ENCODE results near the gene SMIM43. TPM values are rescaled to one million over a fixed set of nuclear protein-coding genes. Genes with fewer than 3 reads are reported as not detected.

Gene SMIM43
- polyA plus RNA-seq, 1 of the 3 experiments (the other 2 are of a cell fraction), result 37.2 TPM

DNA sequence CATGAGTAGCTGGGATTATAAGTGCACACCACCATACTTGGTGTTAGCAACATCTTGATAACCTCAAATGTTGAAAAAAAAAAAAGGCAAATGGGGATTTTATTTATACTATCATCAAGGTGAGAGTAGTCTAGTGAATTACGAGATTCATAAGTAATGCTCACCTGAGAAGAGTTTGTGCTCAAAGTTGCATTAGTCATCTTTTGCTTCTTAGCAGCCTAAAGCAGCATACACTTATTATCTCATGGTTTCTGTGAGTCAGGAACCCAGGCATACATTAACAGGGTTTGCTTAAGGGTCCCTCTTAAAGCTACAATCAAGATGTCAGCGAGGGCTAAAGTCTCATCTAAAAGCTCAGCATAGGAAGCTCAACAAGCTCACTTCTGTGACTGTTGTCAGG lies 28.0 kb upstream of the SMIM43 start:
- no peak overlapping the region for H2AFZ ChIP-seq (ENCODE audit: low read depth)
- peaks cover 0 to 43% of the 10 kb centered on the region in 2 experiments for H3K4me1 ChIP-seq (ENCODE audit: control insufficient read depth in 1 of 2, insufficient read depth in 2 of 2, low read depth in 1 of 2, low read length in 1 of 2)
- no peak overlapping the region for H3K4me3 ChIP-seq (ENCODE audit: low read depth in 2 of 2, low read length in 1 of 2)
- CTCF ChIA-PET, result interaction anchor here (0.6 kb wide), 1 partner anchor 20 kb away, joined by 3 read pairs; no protein-coding TSS in a partner anchor
- H3K9me2 ChIP-seq, result no peaks in the 10 kb centered on the region
- H3K4me2 ChIP-seq, result no peak overlapping the region
- no peak overlapping the region for H3K27ac ChIP-seq (ENCODE audit: low read depth in 2 of 2, low read length in 1 of 2)
- no peaks in the 10 kb centered on the region for H3K9me3 ChIP-seq
- H3K27me3 ChIP-seq (ENCODE audit: insufficient read depth), result no peaks in the 10 kb centered on the region
- 87% methylated on average over 2 of the region's 2 CpGs for WGBS (ENCODE audit: low lambda C conversion rate)
- no peaks in the 10 kb centered on the region for H4K20me1 ChIP-seq (ENCODE audit: insufficient read depth)
- TF ChIP-seq ZBTB33 (IDR thresholded peaks at IDR 0.05; ENCODE audit: borderline replicate concordance, low read depth), result no peak
- TF ChIP-seq NFIC (IDR thresholded peaks at IDR 0.05; ENCODE audit: borderline replicate concordance), result no peak
- no peak for TF ChIP-seq SIN3A (IDR thresholded peaks at IDR 0.05; ENCODE audit: borderline replicate concordance, low read depth, low read length)
- TF ChIP-seq, protein P1, sequence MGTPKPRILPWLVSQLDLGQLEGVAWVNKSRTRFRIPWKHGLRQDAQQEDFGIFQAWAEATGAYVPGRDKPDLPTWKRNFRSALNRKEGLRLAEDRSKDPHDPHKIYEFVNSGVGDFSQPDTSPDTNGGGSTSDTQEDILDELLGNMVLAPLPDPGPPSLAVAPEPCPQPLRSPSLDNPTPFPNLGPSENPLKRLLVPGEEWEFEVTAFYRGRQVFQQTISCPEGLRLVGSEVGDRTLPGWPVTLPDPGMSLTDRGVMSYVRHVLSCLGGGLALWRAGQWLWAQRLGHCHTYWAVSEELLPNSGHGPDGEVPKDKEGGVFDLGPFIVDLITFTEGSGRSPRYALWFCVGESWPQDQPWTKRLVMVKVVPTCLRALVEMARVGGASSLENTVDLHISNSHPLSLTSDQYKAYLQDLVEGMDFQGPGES (IDR thresholded peaks at IDR 0.05; ENCODE audit: low read depth, low read length), result no peak
- TF ChIP-seq TEAD4 (IDR thresholded peaks at IDR 0.05; ENCODE audit: borderline replicate concordance, insufficient read depth), result no peak
- no peak for TF ChIP-seq FOSL2 (IDR thresholded peaks at IDR 0.05; ENCODE audit: borderline replicate concordance, low read depth)
- H3K36me3 ChIP-seq (replicated peaks in 1 of 2; ENCODE audit: control insufficient read depth in 1 of 2, insufficient read depth in 2 of 2, low read length in 1 of 2), result no peaks in the 10 kb centered on the region
- no peaks in the 10 kb centered on the region for H3K79me2 ChIP-seq (ENCODE audit: insufficient read depth)
- POLR2A ChIA-PET, result no interaction called here
- no peak for DNase-seq
- no peak overlapping the region for H3K9ac ChIP-seq
- peaks cover 41% of the 10 kb centered on the region for H3F3A ChIP-seq (replicated peaks; ENCODE audit: insufficient read depth)

DNA sequence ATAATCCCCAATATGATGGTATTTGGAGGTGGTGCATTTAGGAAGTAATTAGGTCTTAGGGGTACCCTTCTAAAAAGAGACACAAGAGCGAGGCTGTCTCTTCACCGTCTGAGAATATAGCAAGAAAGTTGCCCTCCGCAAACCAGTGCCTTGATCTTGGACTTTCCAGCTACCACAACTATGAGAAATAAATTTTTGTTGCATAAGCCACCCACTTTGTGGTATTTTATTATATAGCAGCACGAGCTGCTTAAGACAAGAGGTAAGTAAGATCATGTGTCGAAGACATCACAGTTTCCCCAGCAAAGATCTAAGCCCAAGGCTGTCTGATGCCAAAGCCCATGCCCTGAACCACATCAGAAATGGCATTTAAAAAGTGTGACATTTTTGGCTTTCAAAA lies 26.5 kb upstream of the SMIM43 start:
- Histone ChIP-seq H2AFZ (ENCODE audit: low read depth) (no peak overlapping the region), H3K9me3 (no peaks in the 10 kb centered on the region), H3F3A (replicated peaks; ENCODE audit: insufficient read depth) (peaks cover 41% of the 10 kb centered on the region), H3K4me3 (ENCODE audit: low read depth in 2 of 2, low read length in 1 of 2) (no peak overlapping the region), H3K27ac (ENCODE audit: low read depth in 2 of 2, low read length in 1 of 2) (peak overlapping the region; percentile 86 to 95; a peak in 3 of 4 replicates), H3K9me2 (no peaks in the 10 kb centered on the region), H3K27me3 (ENCODE audit: insufficient read depth) (no peaks in the 10 kb centered on the region), H3K9ac (peak overlapping the region; percentile 55; the same call in 1 of the 2 replicates), H3K4me2 (peak overlapping the region; percentile 69; the same call in 1 of the 2 replicates), H3K79me2 (ENCODE audit: insufficient read depth) (no peaks in the 10 kb centered on the region), H3K36me3 (replicated peaks in 1 of 2; ENCODE audit: control insufficient read depth in 1 of 2, insufficient read depth in 2 of 2, low read length in 1 of 2) (no peaks in the 10 kb centered on the region), H3K4me1 (ENCODE audit: control insufficient read depth in 1 of 2, insufficient read depth in 2 of 2, low read depth in 1 of 2, low read length in 1 of 2) (peaks cover 0 to 49% of the 10 kb centered on the region in 2 experiments), H4K20me1 (ENCODE audit: insufficient read depth) (no peaks in the 10 kb centered on the region)
- DNase-seq, result no peak
- WGBS (ENCODE audit: low lambda C conversion rate), result 22% methylated on average over 5 of the region's 5 CpGs
- CTCF ChIA-PET, result no interaction called here
- POLR2A ChIA-PET, result no interaction called here
- TF ChIP-seq USF1 (IDR thresholded peaks at IDR 0.05; ENCODE audit: borderline replicate concordance, low read depth), result 0 out of 2 replicates have a peak, but pooled peaks have one; percentile 30
- no peak for TF ChIP-seq RCOR1 (IDR thresholded peaks at IDR 0.05; ENCODE audit: low read length)
- peak; percentile 83 for TF ChIP-seq NFIC (IDR thresholded peaks at IDR 0.05; ENCODE audit: borderline replicate concordance)
- TF ChIP-seq EZH2phosphoT487 (IDR thresholded peaks at IDR 0.05; ENCODE audit: borderline replicate concordance, low read depth), result no peak
- TF ChIP-seq RXRA (IDR thresholded peaks at IDR 0.05; ENCODE audit: borderline replicate concordance, low read depth), result peak; percentile 40; the same call in 1 of the 2 replicates
- TF ChIP-seq FOSL2 (IDR thresholded peaks at IDR 0.05; ENCODE audit: borderline replicate concordance, low read depth), result peak; percentile 72; the same call in 1 of the 2 replicates
- 0 out of 2 replicates have a peak, but pooled peaks have one; percentile 24 for TF ChIP-seq TAF1 (IDR thresholded peaks at IDR 0.05; ENCODE audit: borderline replicate concordance, low read depth, low read length)
- no peak for TF ChIP-seq GABPA (IDR thresholded peaks at IDR 0.05; ENCODE audit: low read depth)
- peak in 1 of 2 experiments; percentile 94; a peak in 3 of 4 replicates for TF ChIP-seq EP300 (IDR thresholded peaks at IDR 0.05; ENCODE audit: borderline replicate concordance in 1 of 2, low read depth in 1 of 2, low read length in 1 of 2)
- TF ChIP-seq ZBTB33 (IDR thresholded peaks at IDR 0.05; ENCODE audit: borderline replicate concordance, low read depth), result peak; percentile 51; the same call in 1 of the 2 replicates
- TF ChIP-seq, protein P2, sequence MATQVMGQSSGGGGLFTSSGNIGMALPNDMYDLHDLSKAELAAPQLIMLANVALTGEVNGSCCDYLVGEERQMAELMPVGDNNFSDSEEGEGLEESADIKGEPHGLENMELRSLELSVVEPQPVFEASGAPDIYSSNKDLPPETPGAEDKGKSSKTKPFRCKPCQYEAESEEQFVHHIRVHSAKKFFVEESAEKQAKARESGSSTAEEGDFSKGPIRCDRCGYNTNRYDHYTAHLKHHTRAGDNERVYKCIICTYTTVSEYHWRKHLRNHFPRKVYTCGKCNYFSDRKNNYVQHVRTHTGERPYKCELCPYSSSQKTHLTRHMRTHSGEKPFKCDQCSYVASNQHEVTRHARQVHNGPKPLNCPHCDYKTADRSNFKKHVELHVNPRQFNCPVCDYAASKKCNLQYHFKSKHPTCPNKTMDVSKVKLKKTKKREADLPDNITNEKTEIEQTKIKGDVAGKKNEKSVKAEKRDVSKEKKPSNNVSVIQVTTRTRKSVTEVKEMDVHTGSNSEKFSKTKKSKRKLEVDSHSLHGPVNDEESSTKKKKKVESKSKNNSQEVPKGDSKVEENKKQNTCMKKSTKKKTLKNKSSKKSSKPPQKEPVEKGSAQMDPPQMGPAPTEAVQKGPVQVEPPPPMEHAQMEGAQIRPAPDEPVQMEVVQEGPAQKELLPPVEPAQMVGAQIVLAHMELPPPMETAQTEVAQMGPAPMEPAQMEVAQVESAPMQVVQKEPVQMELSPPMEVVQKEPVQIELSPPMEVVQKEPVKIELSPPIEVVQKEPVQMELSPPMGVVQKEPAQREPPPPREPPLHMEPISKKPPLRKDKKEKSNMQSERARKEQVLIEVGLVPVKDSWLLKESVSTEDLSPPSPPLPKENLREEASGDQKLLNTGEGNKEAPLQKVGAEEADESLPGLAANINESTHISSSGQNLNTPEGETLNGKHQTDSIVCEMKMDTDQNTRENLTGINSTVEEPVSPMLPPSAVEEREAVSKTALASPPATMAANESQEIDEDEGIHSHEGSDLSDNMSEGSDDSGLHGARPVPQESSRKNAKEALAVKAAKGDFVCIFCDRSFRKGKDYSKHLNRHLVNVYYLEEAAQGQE (IDR thresholded peaks at IDR 0.05; ENCODE audit: low read depth, low read length), result no peak
- TF ChIP-seq MXI1 (IDR thresholded peaks at IDR 0.05; ENCODE audit: low read depth, low read length), result no peak

Data from SK-N-SH (cell line).